G401.6 (cell line): ENCODE measurements around the gene SLC16A8.

Experiments
- FAIRE-seq: peaks from 2 replicates; lab custom pipeline; 2012; peaks lifted over from hg19 to GRCh38; lab: Jason Lieb, UNC

Gene SLC16A8

GRCh38 chr22:38111925-38112355 is 28.0 kb upstream of the SLC16A8 start:
- FAIRE-seq, result no peak

GRCh38 chr22:38110863-38111852 is 27.2 kb upstream of the SLC16A8 start:
- no peak for FAIRE-seq

- no peak for FAIRE-seq
These were observed 26.3 kb upstream of the SLC16A8 start, which contains the start of gene BAIAP2L2 for GRCh38 chr22:38110008-38110862. Gene BAIAP2L2 (minus strand): TSS chr22:38110684. CDS start chr22:38110525, 159 bp downstream.

- no peak for FAIRE-seq
These were observed 25.5 kb upstream of the SLC16A8 start for GRCh38 chr22:38109371-38110001.

GRCh38 chr22:38108561-38109319 is 24.8 kb upstream of the SLC16A8 start:
- FAIRE-seq, result no peak

GRCh38 chr22:38107692-38108515 is 23.9 kb upstream of the SLC16A8 start:
- FAIRE-seq, result no peak

- FAIRE-seq, result no peak
These were observed 23.0 kb upstream of the SLC16A8 start for GRCh38 chr22:38106814-38107578.

- no peak for FAIRE-seq
These were observed 20.1 kb upstream of the SLC16A8 start for GRCh38 chr22:38104084-38104483.

GRCh38 chr22:38103641-38104040 is 19.7 kb upstream of the SLC16A8 start:
- no peak for FAIRE-seq

- FAIRE-seq, result no peak
These were observed 14.6 kb upstream of the SLC16A8 start for GRCh38 chr22:38098410-38099249.

GRCh38 chr22:38097557-38098409 is 13.8 kb upstream of the SLC16A8 start:
- no peak for FAIRE-seq

- no peak for FAIRE-seq
These were observed 13.1 kb upstream of the SLC16A8 start for GRCh38 chr22:38097058-38097457.

GRCh38 chr22:38089474-38089851 is 5.5 kb upstream of the SLC16A8 start:
- no peak for FAIRE-seq

- FAIRE-seq, result no peak
These were observed 4.9 kb upstream of the SLC16A8 start for GRCh38 chr22:38088629-38089473.

- no peak for FAIRE-seq
These were observed 3.9 kb upstream of the SLC16A8 start for GRCh38 chr22:38087855-38088254.

- FAIRE-seq, result no peak
These were observed 3.0 kb upstream of the SLC16A8 start for GRCh38 chr22:38086942-38087341.
